ENCODE measurements around the gene IFIT1. TPM values are rescaled to one million over a fixed set of nuclear protein-coding genes. Genes with fewer than 3 reads are reported as not detected.

IFIT1 gene
- total and polyA plus RNA-seq, 9 of the 15 experiments (the other 6 are each of a cell fraction or from before 2014, with no cell fraction given), result 0.03 to 0.40 (median 0.18) TPM

DNA sequence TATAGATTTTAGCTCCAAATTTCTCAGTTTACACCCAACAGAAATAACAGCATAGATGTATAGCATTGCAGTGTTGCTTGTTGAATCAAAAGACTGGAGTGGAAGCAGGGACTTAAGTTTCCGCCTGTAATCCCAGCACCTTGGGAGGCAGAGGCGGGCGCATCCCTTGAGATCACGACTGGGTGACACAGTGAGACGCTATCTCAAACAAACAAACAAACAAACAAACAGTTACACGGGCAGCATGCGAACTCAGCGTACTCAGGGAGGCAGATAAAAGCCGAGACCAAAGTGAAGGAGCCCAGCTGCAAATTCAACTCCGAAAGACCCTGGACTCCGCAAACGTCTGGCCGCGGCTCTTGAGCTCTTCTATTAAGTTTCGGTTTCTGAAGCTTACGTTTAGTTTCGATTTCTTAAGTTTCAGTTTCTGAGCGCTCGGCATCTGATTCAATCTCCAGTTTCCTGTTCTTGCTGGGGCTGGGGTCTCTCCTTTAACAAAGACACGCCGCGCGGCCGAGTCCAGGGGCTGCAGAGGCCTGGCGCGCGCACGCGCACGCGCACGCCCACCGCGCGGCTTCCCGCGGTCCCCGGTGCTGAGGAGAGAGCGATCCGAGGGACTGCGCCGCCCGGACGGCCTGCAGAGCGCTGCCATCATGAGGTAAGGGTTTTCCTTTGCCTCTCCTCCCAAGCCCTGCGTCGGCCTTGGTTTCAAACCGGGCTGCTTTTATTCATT, 21.9 kb downstream of the IFIT1 start, which contains the start of gene IFIT5 (continued):
- TF ChIP-seq ZBTB40 (IDR thresholded peaks at IDR 0.05) (0 out of 2 replicates have a peak, but pooled peaks have one; percentile 26), ZBTB40 (CRISPR knock-in tag; IDR thresholded peaks at IDR 0.05) (no peak), AFF1 (IDR thresholded peaks at IDR 0.05; ENCODE audit: low read depth in 1 of 2, partially characterized antibody in 2 of 2) (no peak), NFATC3 (IDR thresholded peaks at IDR 0.05) (no peak), GATA2 (CRISPR knock-in tag; IDR thresholded peaks at IDR 0.05) (no peak), E2F6 (IDR thresholded peaks at IDR 0.05; ENCODE audit: borderline replicate concordance in 1 of 2, extremely low read depth in 1 of 2, insufficient read depth in 1 of 2, insufficient read length in 1 of 2, low read depth in 1 of 2, low read length in 1 of 2, poor library complexity in 1 of 2, severe bottlenecking in 1 of 2) (peak in 1 of 2 experiments; percentile 62), SNAPC5 (CRISPR knock-in tag; IDR thresholded peaks at IDR 0.05) (no peak), OTX1 (CRISPR knock-in tag; IDR thresholded peaks at IDR 0.05) (no peak)
